A673 (cell line): ENCODE results near the gene COA1. TPM values are rescaled to one million over a fixed set of nuclear protein-coding genes. Genes with fewer than 3 reads are reported as not detected.
A peak's percentile ranks its signal among the peaks of the same experiment; 100 is the strongest.

ENCODE experiments used
- BruUV-seq: library from RNA; stranded (reverse); fragments of 400-500 nt; replicated peaks from 2 replicates; lab custom pipeline; 2021; lab: Mats Ljungman, UMichigan
- CTCF ChIA-PET: fragments of 300-600 bp; sonication (Branson Sonifier 250); formaldehyde crosslinking; loops from one replicate; lab custom pipeline; 2022; ENCODE audit warnings: antibody characterized with exemption; lab: Charles Lee
- POLR2A ChIA-PET: fragments of 300-600 bp; sonication (Branson Sonifier 250); formaldehyde crosslinking; loops from one replicate; lab custom pipeline; 2022; ENCODE audit warnings: antibody characterized with exemption; ENCODE audit not compliant: low non-redundant PET; lab: Charles Lee
- DNase-seq: peaks from one replicate; pipeline ENCODE4 v3.0.0-alpha.2; 2015; ENCODE audit warnings: low spot score
- H3K27ac ChIP-seq: fragments of 200-600 bp; sonication (generic); 2 replicates; pipeline ENCODE4 v1.5.1; 2016; ENCODE audit warnings: mixed run types, low read depth, mild to moderate bottlenecking, mixed read lengths, antibody characterized with exemption, low read length; ENCODE audit not compliant: poor library complexity, severe bottlenecking
- H3K27me3 ChIP-seq: fragments of 200-600 bp; sonication (generic); replicated peaks from 2 replicates; pipeline ENCODE4 v1.6.1; 2017; ENCODE audit warnings: mixed run types, low read depth, mild to moderate bottlenecking, mixed read lengths, antibody characterized with exemption, low read length; ENCODE audit not compliant: insufficient read depth, poor library complexity
- H3K36me3 ChIP-seq: fragments of 200-600 bp; sonication (generic); 2 replicates; pipeline ENCODE4 v1.6.1; 2016; ENCODE audit warnings: mixed run types, mild to moderate bottlenecking, mixed read lengths, antibody characterized with exemption, low read length; ENCODE audit not compliant: insufficient read depth, poor library complexity, severe bottlenecking
- H3K4me1 ChIP-seq: fragments of 200-600 bp; sonication (generic); 2 replicates; pipeline ENCODE4 v1.6.1; 2017; ENCODE audit warnings: mixed run types, mild to moderate bottlenecking, mixed read lengths, antibody characterized with exemption, low read length; ENCODE audit not compliant: insufficient read depth, poor library complexity, severe bottlenecking
- H3K4me3 ChIP-seq: fragments of 200-600 bp; sonication (generic); 2 replicates; pipeline ENCODE4 v1.5.1; 2016; ENCODE audit warnings: low read depth, mixed run types, mild to moderate bottlenecking, mixed read lengths, low read length; ENCODE audit not compliant: poor library complexity, severe bottlenecking
- H3K9me3 ChIP-seq: fragments of 200-600 bp; sonication (generic); 2 replicates; pipeline ENCODE4 v1.6.1; 2016; ENCODE audit warnings: mixed run types, low read depth, mild to moderate bottlenecking, mixed read lengths, antibody characterized with exemption, low read length; ENCODE audit not compliant: poor library complexity, severe bottlenecking
- CTCF ChIP-seq: fragments of 300-800, 200-600 bp; sonication (generic); conservative IDR thresholded peaks from 2 replicates; pipeline ENCODE4 v1.5.1; 2017; ENCODE audit warnings: low read depth, mild to moderate bottlenecking, antibody characterized with exemption, low read length, moderate library complexity, mixed read lengths
- EZH2 ChIP-seq: fragments of 200-600 bp; sonication (generic); IDR thresholded peaks from 2 replicates; pipeline ENCODE4 v1.6.1; 2017; ENCODE audit warnings: borderline replicate concordance, low read depth, mild to moderate bottlenecking, mixed read lengths, antibody characterized with exemption, low read length; ENCODE audit not compliant: poor library complexity, severe bottlenecking
- intact Hi-C: fragments of 100-400 bp; cut with micrococcal nuclease; formaldehyde crosslinking; loops from one replicate; pipeline ENCODE4 v1.10.0; 2022; ENCODE audit not compliant: unreplicated experiment
- total RNA-seq: library from RNA; stranded (reverse); gene quantifications from 2 replicates; pipeline ENCODE4 v1.2.3, GENCODE V29; 2021

The COA1 gene
- total RNA-seq, 1 experiment from 2014 or later = 105 TPM

- no peaks in the 10 kb centered on the region for H3K27me3 ChIP-seq
- no peak overlapping the region for H3K4me3 ChIP-seq
- intact Hi-C loops = no loop called here
- TF ChIP-seq EZH2 (no peak), CTCF (no peak)
- H3K27ac ChIP-seq = no peak overlapping the region
- peaks cover 13% of the 10 kb centered on the region for H3K36me3 ChIP-seq
- CTCF ChIA-PET = no interaction called here
- no peaks in the 10 kb centered on the region for H3K9me3 ChIP-seq
- POLR2A ChIA-PET = no interaction called here
- no TSS peak for BruUV-seq
- DNase-seq = no peak
- peaks cover 75% of the 10 kb centered on the region for H3K4me1 ChIP-seq
Measured at GRCh38 chr7:43625980-43626379, 103.3 kb downstream of the COA1 start.

- Histone ChIP-seq H3K36me3 (peaks cover 13% of the 10 kb centered on the region), H3K27me3 (no peaks in the 10 kb centered on the region), H3K4me1 (peaks cover 74% of the 10 kb centered on the region), H3K27ac (no peak overlapping the region), H3K9me3 (no peaks in the 10 kb centered on the region), H3K4me3 (no peak overlapping the region)
- TF ChIP-seq EZH2 (no peak), CTCF (no peak)
- BruUV-seq = no TSS peak
- POLR2A ChIA-PET = no interaction called here
- CTCF ChIA-PET = no interaction called here
- DNase-seq = no peak
- intact Hi-C loops = no loop called here
Measured at GRCh38 chr7:43625453-43625852, 103.9 kb downstream of the COA1 start.

- intact Hi-C loops = no loop called here
- no peak for TF ChIP-seq EZH2
- BruUV-seq = no TSS peak
- H3K4me1 ChIP-seq = peaks cover 66% of the 10 kb centered on the region
- no peaks in the 10 kb centered on the region for H3K9me3 ChIP-seq
- peaks cover 21% of the 10 kb centered on the region for H3K36me3 ChIP-seq
- no peak overlapping the region for H3K4me3 ChIP-seq
- no peak for DNase-seq
- CTCF ChIA-PET = no interaction called here
- H3K27me3 ChIP-seq = no peaks in the 10 kb centered on the region
- H3K27ac ChIP-seq = peak overlapping the region; percentile 37
- POLR2A ChIA-PET = no interaction called here
Measured at GRCh38 chr7:43624156-43624555, 105.2 kb downstream of the COA1 start.

GRCh38 chr7:43621729-43622448 is 107.4 kb downstream of the COA1 start:
- Histone ChIP-seq H3K27me3 (no peaks in the 10 kb centered on the region), H3K36me3 (peaks cover 21% of the 10 kb centered on the region), H3K9me3 (no peaks in the 10 kb centered on the region), H3K4me3 (peak overlapping the region; percentile 3), H3K4me1 (peaks cover 79% of the 10 kb centered on the region), H3K27ac (peak overlapping the region; percentile 86)
- intact Hi-C loops = no loop called here
- DNase-seq = peak; percentile 91
- TF ChIP-seq CTCF (no peak), EZH2 (no peak)
- BruUV-seq = no TSS peak
- ChIA-PET POLR2A (no interaction called here), CTCF (interaction anchor here (1.7 kb wide), 1 partner anchor 39 kb away, joined by 10 read pairs; the partner anchor contains the start of gene STK17A)
